ENCODE data around the gene EHD3. TPM values are rescaled to one million over a fixed set of nuclear protein-coding genes. Genes with fewer than 3 reads are reported as not detected.
A peak's percentile ranks its signal among the peaks of the same experiment; 100 is the strongest.

EHD3 gene
- total RNA-seq, 2 donors from 2014 or later = 0.84 to 0.95 TPM

- H3K9me3 Mint-ChIP-seq = no peaks in the 10 kb centered on the region
- DNase-seq (no peak), ATAC-seq (replicated peaks in 1 of 2) (no peak)
- no peaks in the 10 kb centered on the region for H3K36me3 Mint-ChIP-seq (ENCODE audit: insufficient read depth in 2 of 2)
- H3K27me3 Mint-ChIP-seq (ENCODE audit: low read depth) = no peaks in the 10 kb centered on the region
- no peak overlapping the region for H3K4me3 Mint-ChIP-seq
- H3K27ac Mint-ChIP-seq = no peak overlapping the region
- H3K4me1 Mint-ChIP-seq (ENCODE audit: low read depth) = no peaks in the 10 kb centered on the region
Observed at GRCh38 chr2:31259075-31259474, 25.1 kb downstream of the EHD3 start.

DNA sequence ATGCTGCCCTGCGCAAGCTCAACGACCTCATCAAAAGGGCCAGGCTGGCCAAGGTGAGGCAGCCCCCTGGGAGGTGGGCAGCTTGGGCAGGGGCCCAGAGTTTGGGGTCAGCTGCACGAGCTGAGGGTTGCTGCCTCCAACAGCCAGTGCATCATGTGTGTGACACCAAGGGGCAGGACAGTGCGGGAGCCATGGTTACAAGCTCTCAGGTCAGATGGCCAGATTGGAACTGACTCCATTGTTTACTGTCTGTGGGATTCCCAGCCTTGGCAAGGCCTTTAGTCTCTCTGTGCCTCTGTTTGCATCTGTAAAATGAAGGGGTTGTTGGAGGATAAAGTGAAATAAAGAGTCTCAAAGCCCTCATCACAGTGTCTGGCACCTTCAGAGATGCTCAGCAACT is 26.9 kb downstream of the EHD3 start:
- Mint-ChIP-seq H3K27me3 (ENCODE audit: low read depth) (no peaks in the 10 kb centered on the region), H3K4me1 (ENCODE audit: low read depth) (no peaks in the 10 kb centered on the region), H3K4me3 (no peak overlapping the region), H3K36me3 (ENCODE audit: insufficient read depth in 2 of 2) (no peaks in the 10 kb centered on the region), H3K27ac (no peak overlapping the region), H3K9me3 (no peaks in the 10 kb centered on the region)
- DNase-seq (no peak), ATAC-seq (replicated peaks in 1 of 2) (no peak)

GRCh38 chr2:31263636-31264190 is 29.8 kb downstream of the EHD3 start:
- H3K36me3 Mint-ChIP-seq (ENCODE audit: insufficient read depth in 2 of 2) = no peaks in the 10 kb centered on the region
- H3K27ac Mint-ChIP-seq = no peak overlapping the region
- H3K9me3 Mint-ChIP-seq = no peaks in the 10 kb centered on the region
- H3K4me3 Mint-ChIP-seq = no peak overlapping the region
- no peak for DNase-seq
- no peaks in the 10 kb centered on the region for H3K27me3 Mint-ChIP-seq (ENCODE audit: low read depth)
- H3K4me1 Mint-ChIP-seq (ENCODE audit: low read depth) = no peaks in the 10 kb centered on the region
- no peak for ATAC-seq (replicated peaks in 1 of 2)

DNA sequence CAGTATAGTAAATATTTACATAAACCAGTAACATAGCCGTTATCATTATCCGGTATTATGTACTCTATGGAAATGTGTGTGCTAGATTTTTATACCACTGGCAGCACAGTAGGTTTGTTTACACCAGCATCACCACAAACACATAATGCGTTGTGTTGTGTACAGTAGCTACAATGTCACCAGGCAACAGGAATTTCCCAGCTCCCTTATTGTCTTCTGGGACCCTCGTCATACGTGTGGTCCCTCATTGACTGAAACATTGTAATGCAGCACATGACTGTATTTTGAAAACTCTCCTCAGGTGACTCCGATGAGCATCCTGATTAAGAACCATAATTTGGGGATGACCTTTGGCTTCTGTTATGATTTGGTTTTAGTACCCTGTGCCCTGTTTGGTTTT is 31.3 kb downstream of the EHD3 start:
- Mint-ChIP-seq H3K27me3 (ENCODE audit: low read depth) (no peaks in the 10 kb centered on the region), H3K9me3 (no peaks in the 10 kb centered on the region), H3K4me1 (ENCODE audit: low read depth) (no peaks in the 10 kb centered on the region), H3K27ac (no peak overlapping the region), H3K36me3 (ENCODE audit: insufficient read depth in 2 of 2) (no peaks in the 10 kb centered on the region), H3K4me3 (no peak overlapping the region)
- no peak for ATAC-seq (replicated peaks in 1 of 2)
- DNase-seq = no peak

- Mint-ChIP-seq H3K9me3 (no peaks in the 10 kb centered on the region), H3K4me3 (no peak overlapping the region), H3K27me3 (ENCODE audit: low read depth) (no peaks in the 10 kb centered on the region), H3K36me3 (ENCODE audit: insufficient read depth in 2 of 2) (no peaks in the 10 kb centered on the region), H3K27ac (no peak overlapping the region), H3K4me1 (ENCODE audit: low read depth) (no peaks in the 10 kb centered on the region)
- DNase-seq = no peak
- no peak for ATAC-seq (replicated peaks in 1 of 2)
Observed at GRCh38 chr2:31266804-31267203, 32.9 kb downstream of the EHD3 start.

- no peak for ATAC-seq (replicated peaks in 1 of 2)
- Mint-ChIP-seq H3K9me3 (no peaks in the 10 kb centered on the region), H3K4me1 (ENCODE audit: low read depth) (no peaks in the 10 kb centered on the region), H3K27ac (no peak overlapping the region), H3K36me3 (ENCODE audit: insufficient read depth in 2 of 2) (no peaks in the 10 kb centered on the region), H3K4me3 (no peak overlapping the region), H3K27me3 (ENCODE audit: low read depth) (no peaks in the 10 kb centered on the region)
- DNase-seq = no peak
Observed at GRCh38 chr2:31267437-31268120, 33.6 kb downstream of the EHD3 start.

DNA sequence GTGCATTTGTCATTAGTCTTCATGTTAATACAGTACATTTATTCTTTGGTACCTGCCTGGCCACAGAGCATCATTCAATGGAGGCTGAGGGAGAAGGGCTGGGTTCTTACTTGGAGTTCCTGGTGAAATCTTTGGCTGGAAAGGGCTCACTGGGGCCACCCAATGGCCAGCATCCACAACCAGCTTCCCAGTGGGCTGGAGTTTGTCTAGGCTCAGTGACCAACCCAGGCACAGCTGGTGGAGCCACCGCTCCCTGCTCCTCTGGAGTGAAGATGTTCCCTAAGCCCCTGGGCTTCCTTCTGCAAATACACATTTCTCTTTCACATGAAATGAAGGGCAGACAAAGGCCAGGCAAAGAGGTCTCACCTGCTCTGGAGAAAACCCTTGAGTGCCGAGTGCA is 34.4 kb downstream of the EHD3 start:
- H3K36me3 Mint-ChIP-seq (ENCODE audit: insufficient read depth in 2 of 2) = no peaks in the 10 kb centered on the region
- no peaks in the 10 kb centered on the region for H3K27me3 Mint-ChIP-seq (ENCODE audit: low read depth)
- H3K9me3 Mint-ChIP-seq = no peaks in the 10 kb centered on the region
- no peaks in the 10 kb centered on the region for H3K4me1 Mint-ChIP-seq (ENCODE audit: low read depth)
- ATAC-seq (replicated peaks in 1 of 2) = no peak
- H3K4me3 Mint-ChIP-seq = no peak overlapping the region
- H3K27ac Mint-ChIP-seq = no peak overlapping the region
- no peak for DNase-seq

- Mint-ChIP-seq H3K36me3 (ENCODE audit: insufficient read depth in 2 of 2) (no peaks in the 10 kb centered on the region), H3K9me3 (no peaks in the 10 kb centered on the region), H3K4me3 (no peak overlapping the region), H3K27ac (no peak overlapping the region), H3K27me3 (ENCODE audit: low read depth) (no peaks in the 10 kb centered on the region), H3K4me1 (ENCODE audit: low read depth) (no peaks in the 10 kb centered on the region)
- ATAC-seq (replicated peaks in 1 of 2) (no peak), DNase-seq (no peak)
Observed at GRCh38 chr2:31269087-31269486, 35.1 kb downstream of the EHD3 start.

GRCh38 chr2:31270131-31270530 is 36.2 kb downstream of the EHD3 start:
- Mint-ChIP-seq H3K36me3 (ENCODE audit: insufficient read depth in 2 of 2) (no peaks in the 10 kb centered on the region), H3K4me1 (ENCODE audit: low read depth) (no peaks in the 10 kb centered on the region), H3K4me3 (no peak overlapping the region), H3K27ac (no peak overlapping the region), H3K9me3 (no peaks in the 10 kb centered on the region), H3K27me3 (ENCODE audit: low read depth) (peaks cover 3% of the 10 kb centered on the region)
- DNase-seq (no peak), ATAC-seq (replicated peaks in 1 of 2) (peak in 1 of 2 donors; percentile 35)

DNA sequence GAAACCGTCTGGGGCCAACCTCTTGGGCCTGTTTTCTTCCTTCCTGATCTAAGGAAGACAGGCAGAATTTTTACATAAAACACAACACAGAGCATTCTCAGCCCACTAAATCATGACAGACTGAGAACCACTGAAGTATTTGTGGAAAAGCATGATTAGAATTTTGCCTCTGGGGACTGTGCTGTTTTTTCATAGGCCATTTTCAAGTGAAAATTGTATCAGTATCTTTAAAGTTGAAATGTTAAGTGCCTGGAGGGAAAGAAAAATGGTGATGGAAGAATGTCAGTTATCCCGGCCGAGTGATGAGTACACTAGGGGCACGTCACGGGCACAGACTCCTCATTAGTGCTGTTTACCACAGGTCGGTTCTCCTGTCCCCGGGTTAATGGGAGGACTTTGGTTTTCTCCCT is 36.9 kb downstream of the EHD3 start:
- ATAC-seq (replicated peaks in 1 of 2) = no peak
- no peak for DNase-seq
- no peaks in the 10 kb centered on the region for H3K4me1 Mint-ChIP-seq (ENCODE audit: low read depth)
- no peak overlapping the region for H3K4me3 Mint-ChIP-seq
- H3K9me3 Mint-ChIP-seq = no peaks in the 10 kb centered on the region
- H3K27ac Mint-ChIP-seq = no peak overlapping the region
- no peaks in the 10 kb centered on the region for H3K36me3 Mint-ChIP-seq (ENCODE audit: insufficient read depth in 2 of 2)
- H3K27me3 Mint-ChIP-seq (ENCODE audit: low read depth) = peaks cover 10% of the 10 kb centered on the region

- H3K27me3 Mint-ChIP-seq (ENCODE audit: low read depth) = peaks cover 12% of the 10 kb centered on the region
- no peak overlapping the region for H3K27ac Mint-ChIP-seq
- DNase-seq = no peak
- H3K36me3 Mint-ChIP-seq (ENCODE audit: insufficient read depth in 2 of 2) = no peaks in the 10 kb centered on the region
- no peaks in the 10 kb centered on the region for H3K4me1 Mint-ChIP-seq (ENCODE audit: low read depth)
- H3K9me3 Mint-ChIP-seq = no peaks in the 10 kb centered on the region
- no peak for ATAC-seq (replicated peaks in 1 of 2)
- no peak overlapping the region for H3K4me3 Mint-ChIP-seq
Observed at GRCh38 chr2:31271851-31272267, 37.9 kb downstream of the EHD3 start.

DNA sequence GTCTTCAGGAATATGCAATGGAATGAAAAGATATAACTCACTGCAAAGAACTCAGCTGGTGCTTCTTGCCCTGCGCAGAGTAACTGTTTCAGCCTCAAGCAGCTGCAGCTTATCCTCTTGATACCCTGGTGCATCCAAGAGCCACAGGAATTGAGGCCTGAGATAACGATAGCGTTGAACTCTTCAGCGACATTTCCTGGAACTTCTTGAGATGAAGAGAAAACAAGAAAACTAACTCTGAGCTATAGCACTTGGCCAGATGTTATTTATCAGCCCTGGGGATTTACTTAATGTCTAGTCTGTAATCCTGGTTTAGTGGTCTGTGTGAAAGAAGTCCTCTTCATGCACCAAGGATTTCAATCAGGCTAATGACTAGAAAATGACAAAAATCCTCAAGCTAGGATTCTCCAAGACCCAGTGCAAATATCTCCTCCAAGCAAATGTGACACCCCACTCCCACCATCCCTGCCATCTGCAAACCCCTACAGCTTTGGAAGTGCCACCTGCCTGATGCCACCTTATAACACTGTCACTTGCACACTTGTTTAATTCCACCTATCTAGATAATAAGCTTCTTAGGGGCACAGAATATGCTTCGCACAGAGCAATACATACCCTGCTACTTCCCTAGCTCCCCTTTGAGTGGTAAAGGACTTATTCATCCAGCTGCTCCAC is 40.6 kb downstream of the EHD3 start:
- no peaks in the 10 kb centered on the region for H3K9me3 Mint-ChIP-seq
- H3K4me3 Mint-ChIP-seq = no peak overlapping the region

GRCh38 chr2:31275976-31276375 is 42.0 kb downstream of the EHD3 start:
- no peak for ATAC-seq (replicated peaks in 1 of 2)
- H3K4me1 Mint-ChIP-seq (ENCODE audit: low read depth) = no peaks in the 10 kb centered on the region
- peaks cover 12% of the 10 kb centered on the region for H3K27me3 Mint-ChIP-seq (ENCODE audit: low read depth)
- no peak for DNase-seq
- H3K36me3 Mint-ChIP-seq (ENCODE audit: insufficient read depth in 2 of 2) = no peaks in the 10 kb centered on the region
- H3K9me3 Mint-ChIP-seq = no peaks in the 10 kb centered on the region
- H3K4me3 Mint-ChIP-seq = no peak overlapping the region
- no peak overlapping the region for H3K27ac Mint-ChIP-seq

More for the DNA sequence above, 40.6 kb downstream of the EHD3 start:
- Mint-ChIP-seq H3K27me3 (ENCODE audit: low read depth) (peaks cover 12% of the 10 kb centered on the region), H3K27ac (no peak overlapping the region), H3K36me3 (ENCODE audit: insufficient read depth in 2 of 2) (no peaks in the 10 kb centered on the region), H3K4me1 (ENCODE audit: low read depth) (no peaks in the 10 kb centered on the region)
- DNase-seq (no peak), ATAC-seq (replicated peaks in 1 of 2) (no peak)

GRCh38 chr2:31277621-31278020 is 43.7 kb downstream of the EHD3 start:
- DNase-seq (no peak), ATAC-seq (replicated peaks in 1 of 2) (no peak)
- no peaks in the 10 kb centered on the region for H3K4me1 Mint-ChIP-seq (ENCODE audit: low read depth)
- H3K9me3 Mint-ChIP-seq = no peaks in the 10 kb centered on the region
- H3K4me3 Mint-ChIP-seq = no peak overlapping the region
- H3K27me3 Mint-ChIP-seq (ENCODE audit: low read depth) = peaks cover 12% of the 10 kb centered on the region
- H3K36me3 Mint-ChIP-seq (ENCODE audit: insufficient read depth in 2 of 2) = no peaks in the 10 kb centered on the region
- no peak overlapping the region for H3K27ac Mint-ChIP-seq

Data from activated T-cell treated with anti-CD3 and anti-CD28 coated beads, Interleukin-2, amount 50 U/mL, for 72 hours (primary cell).